OCI-LY1 (cell line): ENCODE measurements around the gene VPS39.
A peak's percentile ranks its signal among the peaks of the same experiment; 100 is the strongest.

Source experiments
- H2AFZ ChIP-seq: fragments of 200-600 bp; sonication (generic), shearing (Covaris generic); 2 replicates; pipeline ENCODE4 v1.6.0; 2014; ENCODE audit warnings: antibody characterized with exemption, mild to moderate bottlenecking, low read length
- H3F3A ChIP-seq: fragments of 200-600 bp; sonication (generic), shearing (Covaris generic); 2 replicates; pipeline ENCODE4 v1.6.0; 2014; ENCODE audit warnings: mild to moderate bottlenecking, antibody characterized with exemption, low read length, moderate library complexity; ENCODE audit not compliant: insufficient read depth
- H3K27ac ChIP-seq: fragments of 200-600 bp; sonication (generic); 2 replicates; pipeline ENCODE4 v1.5.1; 2014; ENCODE audit warnings: low read length, mixed run types, mild to moderate bottlenecking, low read depth; ENCODE audit not compliant: poor library complexity, severe bottlenecking
- H3K27me3 ChIP-seq: fragments of 200-600 bp; sonication (generic); 2 replicates; pipeline ENCODE4 v1.6.0; 2014; ENCODE audit warnings: antibody characterized with exemption, mild to moderate bottlenecking, low read length, moderate library complexity; ENCODE audit not compliant: insufficient read depth
- H3K36me3 ChIP-seq: fragments of 200-600 bp; sonication (generic); 2 replicates; pipeline ENCODE4 v1.6.1; 2014; ENCODE audit warnings: mild to moderate bottlenecking, antibody characterized with exemption, low read length, moderate library complexity, mixed read lengths; ENCODE audit not compliant: insufficient read depth
- H3K4me1 ChIP-seq: fragments of 200-600 bp; sonication (generic); 2 replicates; pipeline ENCODE4 v1.5.1; 2014; ENCODE audit warnings: mild to moderate bottlenecking, low read length, moderate library complexity; ENCODE audit not compliant: insufficient read depth, severe bottlenecking
- H3K4me2 ChIP-seq: fragments of 200-600 bp; sonication (generic), shearing (Covaris generic); 2 replicates; pipeline ENCODE4 v1.6.1; 2014; ENCODE audit warnings: low read length
- H3K4me3 ChIP-seq: fragments of 200-600 bp; sonication (generic); 2 replicates; pipeline ENCODE4 v1.5.1; 2014; ENCODE audit warnings: low read length, low read depth, mild to moderate bottlenecking, mixed read lengths; ENCODE audit not compliant: poor library complexity, severe bottlenecking
- H3K79me2 ChIP-seq: fragments of 200-600 bp; shearing (Covaris generic); 2 replicates; pipeline ENCODE4 v1.6.1; 2016; ENCODE audit warnings: mixed run types, low read length, mixed read lengths; ENCODE audit not compliant: insufficient read depth
- H3K9ac ChIP-seq: fragments of 200-600 bp; sonication (generic), shearing (Covaris generic); 2 replicates; pipeline ENCODE4 v1.6.1; 2014; ENCODE audit warnings: mild to moderate bottlenecking, low read length, mixed read lengths
- H3K9me2 ChIP-seq: fragments of 200-600 bp; sonication (generic), shearing (Covaris generic); 2 replicates; pipeline ENCODE4 v1.6.1; 2014; ENCODE audit warnings: low read depth, mild to moderate bottlenecking, low read length, mixed read lengths
- H3K9me3 ChIP-seq: fragments of 200-600 bp; shearing (Covaris generic); 2 replicates; pipeline ENCODE4 v1.6.1; 2014; ENCODE audit warnings: low read length, mixed read lengths
- H4K20me1 ChIP-seq: fragments of 200-600 bp; sonication (generic), shearing (Covaris generic); 2 replicates; pipeline ENCODE4 v1.6.0; 2016; ENCODE audit warnings: mild to moderate bottlenecking, low read length; ENCODE audit not compliant: insufficient read depth
- EZH2 ChIP-seq: fragments of 200-600 bp; sonication (generic), shearing (Covaris generic); IDR thresholded peaks from 2 replicates; pipeline ENCODE4 v1.8.0; 2017; ENCODE audit warnings: borderline replicate concordance, mixed run types, mild to moderate bottlenecking, antibody characterized with exemption, low read length, moderate library complexity, mixed read lengths
- TF ChIP-seq, protein P1 (sequence below): fragments of 200-600 bp; sonication (generic), shearing (Covaris generic); IDR thresholded peaks from 2 replicates; pipeline ENCODE4 v1.5.1; 2017; ENCODE audit warnings: mild to moderate bottlenecking, antibody characterized with exemption, low read length, moderate library complexity, mixed read lengths

The VPS39 gene

DNA sequence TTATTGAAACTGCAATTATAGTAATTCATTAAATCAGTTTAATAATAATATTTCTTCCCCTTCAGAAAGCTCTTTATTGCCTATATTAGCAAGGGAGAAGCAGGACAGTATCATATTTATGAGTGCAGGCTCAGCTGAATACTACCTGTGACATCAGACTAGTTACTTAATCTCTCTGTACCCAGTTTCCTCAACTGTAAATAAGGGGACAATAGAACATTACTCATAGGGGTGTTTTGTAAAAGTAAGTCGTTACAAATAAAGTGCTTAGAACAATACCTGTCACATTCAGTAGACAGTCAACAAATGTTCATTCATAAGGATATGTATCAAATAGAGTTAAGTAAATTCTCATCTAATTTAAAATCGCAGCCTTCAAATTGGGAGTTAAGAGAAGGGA is 12.1 kb upstream of the VPS39 start:
- no peaks in the 10 kb centered on the region for H3K9me2 ChIP-seq
- H3K27me3 ChIP-seq, result no peaks in the 10 kb centered on the region
- H3K79me2 ChIP-seq, result no peaks in the 10 kb centered on the region
- H3F3A ChIP-seq, result no peaks in the 10 kb centered on the region
- H2AFZ ChIP-seq, result no peak overlapping the region
- H4K20me1 ChIP-seq, result no peaks in the 10 kb centered on the region
- no peak overlapping the region for H3K4me2 ChIP-seq
- H3K27ac ChIP-seq, result no peak overlapping the region
- TF ChIP-seq, protein P1, sequence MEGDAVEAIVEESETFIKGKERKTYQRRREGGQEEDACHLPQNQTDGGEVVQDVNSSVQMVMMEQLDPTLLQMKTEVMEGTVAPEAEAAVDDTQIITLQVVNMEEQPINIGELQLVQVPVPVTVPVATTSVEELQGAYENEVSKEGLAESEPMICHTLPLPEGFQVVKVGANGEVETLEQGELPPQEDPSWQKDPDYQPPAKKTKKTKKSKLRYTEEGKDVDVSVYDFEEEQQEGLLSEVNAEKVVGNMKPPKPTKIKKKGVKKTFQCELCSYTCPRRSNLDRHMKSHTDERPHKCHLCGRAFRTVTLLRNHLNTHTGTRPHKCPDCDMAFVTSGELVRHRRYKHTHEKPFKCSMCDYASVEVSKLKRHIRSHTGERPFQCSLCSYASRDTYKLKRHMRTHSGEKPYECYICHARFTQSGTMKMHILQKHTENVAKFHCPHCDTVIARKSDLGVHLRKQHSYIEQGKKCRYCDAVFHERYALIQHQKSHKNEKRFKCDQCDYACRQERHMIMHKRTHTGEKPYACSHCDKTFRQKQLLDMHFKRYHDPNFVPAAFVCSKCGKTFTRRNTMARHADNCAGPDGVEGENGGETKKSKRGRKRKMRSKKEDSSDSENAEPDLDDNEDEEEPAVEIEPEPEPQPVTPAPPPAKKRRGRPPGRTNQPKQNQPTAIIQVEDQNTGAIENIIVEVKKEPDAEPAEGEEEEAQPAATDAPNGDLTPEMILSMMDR, result no peak
- no peak for TF ChIP-seq EZH2
- H3K9me3 ChIP-seq, result no peaks in the 10 kb centered on the region
- H3K36me3 ChIP-seq, result peaks cover 38% of the 10 kb centered on the region
- H3K9ac ChIP-seq, result no peak overlapping the region
- no peak overlapping the region for H3K4me3 ChIP-seq
- H3K4me1 ChIP-seq, result peaks cover 19% of the 10 kb centered on the region

DNA sequence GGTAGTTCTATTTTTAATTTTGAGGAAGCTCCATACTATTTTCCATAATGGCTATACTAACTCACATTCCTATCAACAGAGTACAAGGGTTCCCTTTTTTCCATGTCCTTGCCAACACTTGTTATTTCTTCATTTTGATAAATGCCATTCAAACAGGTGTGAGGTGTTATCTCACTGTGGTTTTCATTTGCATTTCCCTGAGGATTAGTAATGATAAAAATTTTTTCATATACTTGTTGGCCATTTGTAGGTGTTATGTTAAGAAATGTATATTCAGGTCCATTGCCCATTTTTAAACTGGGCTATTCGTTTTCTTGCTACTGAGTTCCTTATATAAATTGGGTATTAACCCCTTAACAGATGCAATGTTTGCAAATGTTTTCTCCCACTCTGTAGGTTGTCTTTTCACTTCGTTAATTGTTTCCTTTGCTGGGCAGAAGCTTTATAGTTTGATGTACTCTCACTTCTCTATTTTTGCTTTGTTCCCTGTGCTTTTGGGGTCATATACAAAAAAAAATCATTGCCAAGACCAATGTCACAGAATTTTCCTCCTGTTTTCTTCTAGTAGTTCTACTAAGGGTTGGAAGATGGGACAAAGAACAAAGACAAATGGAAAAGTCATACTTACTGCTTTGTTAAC is 11.0 kb upstream of the VPS39 start:
- H4K20me1 ChIP-seq, result no peaks in the 10 kb centered on the region
- no peaks in the 10 kb centered on the region for H3F3A ChIP-seq
- no peak overlapping the region for H3K9ac ChIP-seq
- no peaks in the 10 kb centered on the region for H3K9me3 ChIP-seq
- H3K36me3 ChIP-seq, result peaks cover 36% of the 10 kb centered on the region
- H3K79me2 ChIP-seq, result no peaks in the 10 kb centered on the region
- peaks cover 19% of the 10 kb centered on the region for H3K4me1 ChIP-seq
- H3K9me2 ChIP-seq, result no peaks in the 10 kb centered on the region
- peak overlapping the region; percentile 67 for H3K27ac ChIP-seq
- H3K4me2 ChIP-seq, result no peak overlapping the region
- TF ChIP-seq, protein P1, result no peak
- no peak for TF ChIP-seq EZH2
- no peak overlapping the region for H2AFZ ChIP-seq
- no peak overlapping the region for H3K4me3 ChIP-seq
- no peaks in the 10 kb centered on the region for H3K27me3 ChIP-seq

DNA sequence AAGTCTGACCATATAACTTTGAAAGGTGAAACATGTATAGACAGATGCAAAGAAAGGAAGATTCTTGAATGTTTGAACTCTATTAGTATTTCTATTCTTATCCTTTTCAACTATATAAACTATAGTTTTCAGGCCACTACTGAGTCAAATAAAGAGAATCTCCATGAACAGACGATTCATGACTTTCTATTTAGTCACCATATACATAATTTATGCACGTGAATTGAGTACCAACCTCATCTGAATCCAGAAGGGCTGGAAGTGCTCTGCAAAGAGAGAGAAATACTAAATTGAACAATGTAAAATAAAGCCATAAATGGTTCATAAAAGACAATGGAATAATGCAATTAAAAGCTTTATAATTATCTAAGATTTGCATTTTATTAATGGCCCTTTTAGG is 9.5 kb upstream of the VPS39 start:
- no peaks in the 10 kb centered on the region for H3K27me3 ChIP-seq
- H3K9ac ChIP-seq, result no peak overlapping the region
- H3K4me3 ChIP-seq, result no peak overlapping the region
- H3K9me3 ChIP-seq, result no peaks in the 10 kb centered on the region
- no peaks in the 10 kb centered on the region for H3K9me2 ChIP-seq
- H3K4me1 ChIP-seq, result peaks cover 19% of the 10 kb centered on the region
- TF ChIP-seq, protein P1, result no peak
- TF ChIP-seq EZH2, result no peak
- H3F3A ChIP-seq, result no peaks in the 10 kb centered on the region
- no peak overlapping the region for H3K27ac ChIP-seq
- H2AFZ ChIP-seq, result no peak overlapping the region
- H4K20me1 ChIP-seq, result no peaks in the 10 kb centered on the region
- no peaks in the 10 kb centered on the region for H3K79me2 ChIP-seq
- H3K4me2 ChIP-seq, result no peak overlapping the region
- H3K36me3 ChIP-seq, result peaks cover 43% of the 10 kb centered on the region
